ENCODE results near the gene B4GALT5.
"Not testable (repeated sequence)": the region's sequence is repeated elsewhere in the genome, so short reads cannot be mapped to it uniquely, and the experiment has no call there.

The B4GALT5 gene

DNA sequence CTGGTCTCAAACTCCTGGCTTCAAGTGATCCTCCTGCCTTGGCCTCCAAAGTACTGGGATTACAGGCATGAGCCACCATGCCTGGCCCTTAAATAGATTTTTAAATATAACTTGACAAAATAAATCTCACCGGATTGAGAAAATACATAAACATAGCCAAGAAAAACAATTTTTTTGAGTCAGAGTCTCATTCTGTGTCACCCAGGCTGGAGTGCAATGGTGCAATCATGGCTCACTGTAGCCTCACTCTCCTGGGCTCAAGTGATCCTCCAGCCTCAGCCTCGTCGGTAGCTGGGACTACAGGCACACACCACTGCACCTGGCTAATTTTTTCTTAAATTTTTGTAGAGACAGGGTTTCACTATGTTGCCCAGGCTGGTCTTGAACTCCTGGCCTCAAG is 85.4 kb downstream of the B4GALT5 start:
- DNase-seq: peak; percentile 34

GRCh38 chr20:49627329-49627761 is 86.3 kb downstream of the B4GALT5 start:
- no peak for DNase-seq

DNA sequence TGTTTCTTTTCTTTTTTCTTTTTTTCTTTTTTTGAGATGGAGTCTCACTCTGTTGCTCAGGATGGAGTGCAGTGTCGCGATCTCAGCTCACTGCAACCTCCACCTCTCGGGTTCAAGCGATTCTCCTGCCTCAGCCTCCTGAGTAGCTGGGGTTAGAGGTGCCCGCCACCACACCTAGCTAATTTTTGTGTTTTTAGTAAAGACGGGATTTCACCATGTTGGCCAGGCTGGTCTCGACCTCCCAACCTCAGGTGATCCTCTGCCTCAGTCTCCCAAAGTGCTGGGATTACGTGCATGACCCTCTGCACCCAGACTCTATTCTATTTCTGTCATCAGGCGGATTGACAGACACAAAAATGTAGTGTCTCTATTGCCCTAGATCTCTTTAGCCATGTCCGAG is 88.7 kb downstream of the B4GALT5 start:
- not testable (repeated sequence) for DNase-seq

DNA sequence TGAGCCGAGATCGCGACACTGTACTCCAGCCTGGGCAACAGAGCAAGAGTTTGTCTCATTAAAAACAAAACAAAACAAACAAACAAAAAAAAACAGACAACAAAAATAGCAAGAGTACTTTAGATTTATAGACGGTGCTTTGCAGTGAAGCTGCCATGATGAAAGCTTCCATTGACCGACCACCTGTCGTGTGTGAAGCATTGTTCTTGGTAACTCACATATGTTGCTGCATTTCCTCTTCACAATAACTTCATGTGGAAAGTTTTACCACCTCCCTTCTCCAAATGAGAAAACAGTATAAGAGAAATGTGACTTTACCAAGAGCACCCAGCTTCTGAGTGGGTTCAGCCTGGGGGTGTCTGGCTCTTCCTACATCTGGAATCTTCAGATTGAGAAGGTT is 89.4 kb downstream of the B4GALT5 start:
- no peak for DNase-seq

GRCh38 chr20:49622243-49622642 is 91.4 kb downstream of the B4GALT5 start:
- DNase-seq: no peak

GRCh38 chr20:49620364-49621240 is 93.1 kb downstream of the B4GALT5 start:
- DNase-seq: no peak

DNA sequence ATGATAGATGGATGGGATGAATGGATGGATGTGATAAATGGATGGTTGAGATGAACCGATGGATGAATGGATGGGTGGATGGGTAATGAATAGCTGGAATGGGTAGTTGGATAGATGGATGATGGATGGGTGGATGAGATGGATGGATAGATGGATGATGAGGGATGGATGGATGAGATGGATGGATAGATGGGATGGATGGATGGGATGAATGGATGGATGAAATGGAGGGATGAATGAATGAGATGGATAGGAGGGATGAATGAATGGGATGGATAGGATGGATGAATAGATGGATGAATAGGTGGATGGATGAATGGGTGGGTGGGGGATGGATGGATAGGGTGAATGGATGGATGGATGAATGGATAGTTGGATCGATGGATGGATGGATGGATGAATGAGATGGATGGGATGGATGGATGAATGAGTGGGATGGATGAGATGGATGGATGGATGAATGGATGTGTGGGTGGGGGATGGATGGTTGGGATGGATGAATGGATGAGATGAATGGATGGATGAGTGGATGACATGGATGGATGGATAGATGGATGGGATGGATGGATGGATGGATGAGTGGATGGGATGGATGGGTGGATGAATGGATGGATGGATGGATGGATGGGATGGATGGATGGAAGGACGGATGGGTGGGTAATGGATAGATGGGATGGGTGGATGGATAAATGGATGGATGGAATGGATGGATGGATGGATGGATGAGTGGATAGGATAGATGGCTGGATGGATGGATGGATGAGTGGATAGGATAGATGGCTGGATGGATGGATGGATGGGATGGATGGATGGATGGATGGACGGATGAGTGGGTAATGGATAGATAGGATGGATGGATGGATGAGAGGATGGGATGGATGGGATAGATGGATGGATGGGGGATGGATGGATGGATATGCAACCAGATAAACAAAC is 94.3 kb downstream of the B4GALT5 start:
- DNase-seq: no peak

DNA sequence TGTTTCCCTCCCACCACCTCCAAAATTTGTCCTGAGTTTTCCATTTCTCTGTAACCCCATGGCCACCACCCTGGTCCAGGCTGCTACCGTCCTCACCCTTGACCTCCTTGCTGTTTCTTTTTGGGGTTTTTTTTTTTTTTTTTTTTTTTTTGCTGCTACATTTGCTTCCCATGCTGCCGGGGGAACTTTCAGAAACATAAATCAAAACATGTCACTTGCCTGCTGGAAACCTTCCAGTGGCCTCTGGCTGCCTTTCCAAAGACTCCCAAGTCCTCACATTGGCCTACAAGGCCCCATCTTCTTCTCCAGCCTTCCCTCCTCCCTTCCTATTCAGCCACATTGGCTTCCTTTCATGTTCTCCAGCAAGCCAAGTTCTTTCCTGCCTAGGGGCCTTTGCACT is 95.4 kb downstream of the B4GALT5 start:
- no peak for DNase-seq

DNA sequence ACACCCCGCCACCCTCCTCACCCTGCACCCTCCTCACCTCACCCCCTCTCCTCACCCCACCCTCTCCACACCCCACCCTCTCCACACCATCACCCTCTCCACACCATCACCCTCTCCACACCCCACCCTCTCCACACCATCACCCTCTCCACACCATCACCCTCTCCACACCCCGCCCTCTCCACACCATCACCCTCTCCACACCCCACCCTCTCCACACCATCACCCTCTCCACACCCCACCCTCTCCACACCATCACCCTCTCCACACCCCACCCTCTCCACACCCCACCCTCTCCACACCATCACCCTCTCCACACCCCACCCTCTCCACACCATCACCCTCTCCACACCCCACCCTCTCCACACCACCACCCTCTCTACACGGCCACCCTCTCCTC is 96.3 kb downstream of the B4GALT5 start:
- DNase-seq: not testable (repeated sequence)

GRCh38 chr20:49616154-49617007 is 97.3 kb downstream of the B4GALT5 start:
- no peak for DNase-seq

DNA sequence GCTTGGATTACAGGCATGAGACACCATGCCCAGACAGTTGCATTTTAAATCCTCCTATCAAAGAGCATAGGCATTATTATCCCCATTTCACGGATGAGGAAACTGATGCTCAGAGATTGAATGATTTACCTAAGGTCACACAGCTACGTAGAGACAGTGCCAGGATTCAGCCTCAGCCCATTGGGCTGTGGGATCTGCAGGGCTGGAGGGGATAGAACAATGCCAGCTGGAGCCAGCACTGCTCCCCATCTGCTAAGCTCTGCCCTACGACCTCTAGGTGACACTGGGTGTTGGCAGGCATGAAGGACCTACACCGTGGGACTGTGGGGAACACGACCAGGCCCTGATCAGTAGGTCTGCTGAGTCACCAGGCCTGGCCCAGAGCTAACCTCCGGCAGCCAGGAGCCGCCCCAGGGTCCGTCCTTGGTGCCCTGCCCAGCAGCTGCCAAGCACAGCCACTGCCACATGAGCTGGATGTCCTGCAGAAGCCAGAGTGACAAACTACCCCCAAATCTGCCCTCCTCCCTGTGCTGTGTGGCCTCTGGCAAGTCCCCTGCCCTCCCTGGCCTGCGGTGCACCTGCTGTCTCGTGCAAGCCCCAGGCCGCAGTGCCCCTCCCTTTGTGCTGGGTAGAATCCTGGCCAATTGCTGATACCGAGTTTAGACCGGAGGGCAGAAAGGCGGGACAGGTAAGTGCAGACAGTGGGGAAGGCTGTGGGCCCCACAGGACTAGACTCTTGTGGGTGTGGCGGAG is 98.1 kb downstream of the B4GALT5 start:
- DNase-seq: no peak

DNA sequence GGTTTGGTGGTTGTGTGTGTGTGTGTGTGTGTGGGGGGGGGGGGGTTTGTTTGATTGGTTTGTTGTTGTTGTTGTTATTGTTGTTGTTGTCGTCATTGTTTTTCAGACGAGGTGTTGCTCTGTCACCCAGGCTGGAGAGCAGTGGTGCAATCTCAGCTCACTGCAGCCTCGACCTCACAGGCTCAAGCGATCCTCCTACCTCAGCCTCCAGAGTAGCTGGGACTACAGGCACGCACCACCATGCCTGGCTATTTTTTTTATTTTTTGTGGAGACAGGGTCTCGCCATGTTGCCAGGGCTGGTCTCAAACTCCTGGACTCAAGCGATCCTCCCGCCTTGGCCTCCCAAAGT is 98.7 kb downstream of the B4GALT5 start:
- DNase-seq: not testable (repeated sequence)

DNA sequence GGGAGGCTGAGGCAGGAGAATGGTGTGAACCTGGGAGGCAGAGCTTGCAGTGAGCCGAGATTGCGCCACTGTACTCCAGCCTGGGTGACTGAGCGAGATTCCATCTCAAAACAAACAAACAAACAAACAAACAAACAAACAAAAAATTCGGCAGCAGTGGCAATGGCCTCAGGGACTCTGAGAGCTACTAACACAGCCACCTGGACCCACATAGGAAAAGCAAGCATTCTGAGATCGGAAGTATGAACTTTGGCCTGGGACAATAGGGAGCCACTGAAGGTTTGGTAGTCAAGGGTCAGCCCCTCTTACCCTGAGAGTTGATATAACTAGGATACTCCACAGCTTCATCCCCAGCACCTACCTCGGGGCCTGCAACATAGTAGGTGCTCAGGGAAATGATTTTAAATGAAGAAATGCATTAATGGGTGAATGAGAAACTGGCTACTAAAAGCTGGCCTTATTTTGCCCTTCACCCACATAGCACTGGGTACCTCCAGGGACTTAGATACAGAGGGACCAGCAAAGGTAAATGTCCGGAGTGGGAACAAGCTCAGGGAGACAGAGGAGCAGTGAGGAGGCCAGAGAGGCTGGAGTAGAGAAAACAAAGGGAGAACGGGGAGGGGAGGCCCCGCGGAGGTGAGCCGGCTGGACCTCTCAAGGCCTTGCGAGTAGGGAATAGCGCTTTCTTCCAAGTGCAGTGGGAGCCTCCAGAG is 99.2 kb downstream of the B4GALT5 start:
- DNase-seq: no peak

- no peak for DNase-seq
These were observed 101.4 kb downstream of the B4GALT5 start for GRCh38 chr20:49612127-49612738.

DNA sequence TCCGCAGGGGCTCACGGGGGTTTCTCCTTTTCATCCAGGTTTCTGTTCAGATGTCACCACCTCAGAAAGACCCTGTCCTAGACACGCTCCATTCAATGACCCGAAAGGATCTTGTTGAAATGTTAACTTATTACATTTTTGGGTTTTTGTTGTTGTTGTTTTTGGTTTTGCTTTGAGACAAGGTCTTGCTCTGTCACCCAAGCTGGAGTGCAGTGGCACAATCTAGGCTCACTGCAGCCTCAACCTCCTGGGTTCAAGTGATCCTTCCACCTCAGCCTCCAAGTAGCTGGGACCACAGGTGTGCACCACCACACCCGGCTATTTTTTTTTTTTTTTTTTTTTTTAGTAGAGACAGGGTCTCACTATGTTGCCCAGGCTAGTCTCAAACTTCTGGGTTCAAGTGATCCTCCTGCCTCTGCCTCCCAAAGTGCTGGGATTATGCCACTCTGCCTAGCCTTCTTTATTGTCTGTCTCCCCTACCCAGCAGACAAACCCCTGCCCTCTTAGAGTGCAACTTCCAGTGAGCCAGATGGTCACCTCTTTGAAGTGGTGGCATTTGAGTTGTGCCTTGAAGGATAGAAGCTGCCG is 102.0 kb downstream of the B4GALT5 start:
- not testable (repeated sequence) for DNase-seq

DNA sequence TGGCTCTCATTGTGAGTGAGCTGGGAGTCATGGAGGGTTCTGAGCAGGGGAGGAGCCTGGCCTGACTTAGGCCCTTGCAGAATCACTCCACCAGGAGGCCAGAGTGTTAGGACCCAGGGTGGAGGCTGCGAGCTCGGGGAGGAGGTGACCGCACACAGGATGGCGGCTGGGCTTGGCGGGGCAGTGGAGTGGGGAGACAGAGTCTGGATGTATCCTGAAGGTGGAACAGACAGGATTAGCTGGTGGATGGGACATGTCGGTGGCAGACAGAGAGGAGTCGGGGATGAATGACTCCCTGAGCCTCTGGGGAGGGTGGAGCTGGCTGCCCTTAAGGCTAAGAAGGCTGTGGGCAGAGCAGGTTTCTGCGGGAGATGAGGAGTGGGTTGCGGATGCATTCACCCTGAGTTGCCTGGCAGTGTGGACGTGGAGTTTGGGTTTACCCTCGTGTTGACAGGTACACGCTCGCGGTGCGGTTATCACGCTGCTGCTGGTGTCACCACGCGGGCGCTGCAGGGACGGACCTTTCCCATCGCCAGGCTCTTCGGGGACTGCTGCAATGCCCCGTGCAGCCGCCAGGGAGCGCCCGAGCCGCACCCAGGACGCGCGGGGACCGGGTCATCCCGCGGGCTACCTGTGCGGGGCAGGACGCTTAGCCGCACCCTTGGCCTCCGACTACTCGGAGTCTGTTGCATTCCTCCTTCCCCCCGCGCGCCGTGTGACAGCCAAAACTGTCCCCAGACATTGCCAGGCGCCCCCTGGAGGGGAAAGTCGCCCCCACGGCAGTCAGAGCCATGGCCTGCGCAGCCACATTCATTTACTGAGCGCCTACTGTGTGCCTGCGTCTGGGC is 102.8 kb downstream of the B4GALT5 start:
- DNase-seq: peak; percentile 46

GRCh38 chr20:49608752-49609670 is 104.7 kb downstream of the B4GALT5 start:
- DNase-seq: peak; percentile 32

DNA sequence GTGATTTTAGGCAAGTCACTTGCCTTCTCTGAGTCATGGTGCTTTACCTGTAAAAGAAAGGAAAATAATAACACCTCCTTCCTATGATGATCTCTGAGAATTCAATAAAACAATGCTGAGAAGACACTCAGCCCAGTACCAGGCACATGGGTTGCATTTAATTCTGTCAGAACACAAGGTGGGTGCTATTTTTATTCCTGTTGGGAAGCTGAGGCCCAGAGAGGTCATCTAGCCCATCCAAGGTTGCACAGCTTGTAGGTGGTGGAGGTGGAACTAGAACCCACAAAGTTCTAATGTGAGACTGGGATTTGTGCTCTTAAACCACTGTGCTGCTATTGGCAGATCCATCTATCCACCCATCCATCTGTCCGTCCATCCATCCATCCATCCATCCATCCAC is 106.1 kb downstream of the B4GALT5 start:
- DNase-seq: no peak
